Rectal smooth muscle tissue (tissue), 1 donor: ENCODE measurements around the gene OR51S1.

Experiments
- H3K27ac ChIP-seq: one replicate; pipeline ENCODE4 v1.7.0; 2013; ENCODE audit warnings: low read depth, low read length, inconsistent platforms
- H3K27me3 ChIP-seq: one replicate; pipeline ENCODE4 v1.7.0; 2013; ENCODE audit warnings: low read length; ENCODE audit not compliant: control insufficient read depth, insufficient read depth
- H3K36me3 ChIP-seq: one replicate; pipeline ENCODE4 v1.7.0; 2013; ENCODE audit warnings: low read length; ENCODE audit not compliant: control insufficient read depth, insufficient read depth
- H3K4me1 ChIP-seq: one replicate; pipeline ENCODE4 v1.7.0; 2013; ENCODE audit warnings: low read length; ENCODE audit not compliant: control insufficient read depth, insufficient read depth
- H3K4me3 ChIP-seq: one replicate; pipeline ENCODE4 v1.7.0; 2013; ENCODE audit warnings: low read length
- H3K9ac ChIP-seq: one replicate; pipeline ENCODE4 v1.7.0; 2013; ENCODE audit warnings: low read length

The OR51S1 gene

GRCh38 chr11:4848908-4849532 lies at the start of gene OR51S1:
Gene OR51S1 (minus strand): TSS chr11:4849208. CDS start chr11:4849208, 0 bp downstream.
- Histone ChIP-seq H3K27me3 (no peaks in the 10 kb centered on the region), H3K4me1 (no peaks in the 10 kb centered on the region), H3K36me3 (no peaks in the 10 kb centered on the region), H3K4me3 (no peak within 1 kb of the TSS), H3K9ac (no peak within 1 kb of the TSS), H3K27ac (no peak within 1 kb of the TSS)

- H3K27me3 ChIP-seq = no peaks in the 10 kb centered on the region
- H3K4me1 ChIP-seq = no peaks in the 10 kb centered on the region
- no peak overlapping the region for H3K27ac ChIP-seq
- no peak overlapping the region for H3K9ac ChIP-seq
- no peaks in the 10 kb centered on the region for H3K36me3 ChIP-seq
- H3K4me3 ChIP-seq = no peak overlapping the region
Measured at GRCh38 chr11:4891996-4892640, 43.1 kb upstream of the OR51S1 start.

- no peaks in the 10 kb centered on the region for H3K4me1 ChIP-seq
- H3K27ac ChIP-seq = no peak overlapping the region
- H3K36me3 ChIP-seq = no peaks in the 10 kb centered on the region
- no peak overlapping the region for H3K4me3 ChIP-seq
- no peaks in the 10 kb centered on the region for H3K27me3 ChIP-seq
- H3K9ac ChIP-seq = no peak overlapping the region
Measured at GRCh38 chr11:4890279-4890678, 41.3 kb upstream of the OR51S1 start.

- Histone ChIP-seq H3K27me3 (no peaks in the 10 kb centered on the region), H3K27ac (no peak overlapping the region), H3K9ac (no peak overlapping the region), H3K36me3 (no peaks in the 10 kb centered on the region), H3K4me3 (no peak overlapping the region), H3K4me1 (no peaks in the 10 kb centered on the region)
Measured at GRCh38 chr11:4887591-4887990, 38.6 kb upstream of the OR51S1 start.

GRCh38 chr11:4886186-4886585 lies 37.2 kb upstream of the OR51S1 start:
- H3K27me3 ChIP-seq = no peaks in the 10 kb centered on the region
- H3K9ac ChIP-seq = no peak overlapping the region
- no peak overlapping the region for H3K27ac ChIP-seq
- H3K4me3 ChIP-seq = no peak overlapping the region
- H3K36me3 ChIP-seq = no peaks in the 10 kb centered on the region
- no peaks in the 10 kb centered on the region for H3K4me1 ChIP-seq

- no peak overlapping the region for H3K4me3 ChIP-seq
- no peak overlapping the region for H3K27ac ChIP-seq
- no peak overlapping the region for H3K9ac ChIP-seq
- no peaks in the 10 kb centered on the region for H3K36me3 ChIP-seq
- no peaks in the 10 kb centered on the region for H3K4me1 ChIP-seq
- H3K27me3 ChIP-seq = no peaks in the 10 kb centered on the region
Measured at GRCh38 chr11:4884361-4884760, 35.4 kb upstream of the OR51S1 start.

GRCh38 chr11:4882543-4882942 lies 33.5 kb upstream of the OR51S1 start:
- H3K36me3 ChIP-seq = no peaks in the 10 kb centered on the region
- H3K4me1 ChIP-seq = no peaks in the 10 kb centered on the region
- H3K4me3 ChIP-seq = no peak overlapping the region
- no peak overlapping the region for H3K9ac ChIP-seq
- H3K27me3 ChIP-seq = no peaks in the 10 kb centered on the region
- H3K27ac ChIP-seq = no peak overlapping the region

GRCh38 chr11:4881860-4882500 lies 33.0 kb upstream of the OR51S1 start, which contains the start of gene OR51T1:
Gene OR51T1 (plus strand): TSS chr11:4881900. CDS start chr11:4881900, 0 bp downstream.
- Histone ChIP-seq H3K4me3 (no peak within 1 kb of the TSS), H3K27me3 (no peaks in the 10 kb centered on the region)

GRCh38 chr11:4881188-4881587 lies 32.2 kb upstream of the OR51S1 start:
- Histone ChIP-seq H3K9ac (no peak overlapping the region), H3K36me3 (no peaks in the 10 kb centered on the region), H3K4me1 (no peaks in the 10 kb centered on the region), H3K27ac (no peak overlapping the region), H3K27me3 (no peaks in the 10 kb centered on the region), H3K4me3 (no peak overlapping the region)

More at GRCh38 chr11:4881860-4882500, 33.0 kb upstream of the OR51S1 start, which contains the start of gene OR51T1:
- Histone ChIP-seq H3K36me3 (no peaks in the 10 kb centered on the region), H3K4me1 (no peaks in the 10 kb centered on the region), H3K27ac (no peak within 1 kb of the TSS), H3K9ac (no peak within 1 kb of the TSS)

GRCh38 chr11:4865855-4866254 lies 16.8 kb upstream of the OR51S1 start:
- H3K4me3 ChIP-seq = no peak overlapping the region
- no peak overlapping the region for H3K9ac ChIP-seq
- H3K27me3 ChIP-seq = no peaks in the 10 kb centered on the region
- H3K36me3 ChIP-seq = no peaks in the 10 kb centered on the region
- no peak overlapping the region for H3K27ac ChIP-seq
- H3K4me1 ChIP-seq = no peaks in the 10 kb centered on the region

GRCh38 chr11:4863876-4864275 lies 14.9 kb upstream of the OR51S1 start:
- Histone ChIP-seq H3K4me1 (no peaks in the 10 kb centered on the region), H3K36me3 (no peaks in the 10 kb centered on the region), H3K4me3 (no peak overlapping the region), H3K9ac (no peak overlapping the region), H3K27ac (no peak overlapping the region), H3K27me3 (no peaks in the 10 kb centered on the region)

GRCh38 chr11:4862447-4863236 lies 13.6 kb upstream of the OR51S1 start:
- H3K4me1 ChIP-seq = no peaks in the 10 kb centered on the region
- H3K27me3 ChIP-seq = no peaks in the 10 kb centered on the region
- H3K36me3 ChIP-seq = no peaks in the 10 kb centered on the region
- H3K4me3 ChIP-seq = no peak overlapping the region
- H3K27ac ChIP-seq = no peak overlapping the region
- H3K9ac ChIP-seq = no peak overlapping the region
